ENCODE data around the gene PTGER3. TPM values are rescaled to one million over a fixed set of nuclear protein-coding genes. Genes with fewer than 3 reads are reported as not detected.

PTGER3 gene
- total and polyA plus RNA-seq, 2 experiments from 2014 or later, result 2.6 to 4.4 TPM

GRCh38 chr1:70979881-70980280, 67.7 kb downstream of the PTGER3 start:
- Histone ChIP-seq H3K4me3 (no peak overlapping the region), H3K36me3 (no peaks in the 10 kb centered on the region)
- no peak for TF ChIP-seq CTCF (IDR thresholded peaks at IDR 0.05; ENCODE audit: low read depth, low read length)

GRCh38 chr1:70979313-70979712, 68.3 kb downstream of the PTGER3 start:
- no peak overlapping the region for H3K27ac ChIP-seq
- DNase-seq (ENCODE audit: low read depth in 1 of 2, low spot score in 1 of 2), result no peak
- H3K4me3 ChIP-seq, result no peak overlapping the region
- H3K4me1 ChIP-seq (ENCODE audit: low read depth), result no peaks in the 10 kb centered on the region
- TF ChIP-seq CTCF (IDR thresholded peaks at IDR 0.05; ENCODE audit: low read depth, low read length), result no peak
- peaks cover 5% of the 10 kb centered on the region for H3K27me3 ChIP-seq
- H3K9me3 ChIP-seq (ENCODE audit: low read depth), result no peaks in the 10 kb centered on the region
- H3K36me3 ChIP-seq, result no peaks in the 10 kb centered on the region

More at GRCh38 chr1:70979881-70980280, 67.7 kb downstream of the PTGER3 start:
- no peaks in the 10 kb centered on the region for H3K9me3 ChIP-seq (ENCODE audit: low read depth)
- H3K27ac ChIP-seq, result no peak overlapping the region
- no peaks in the 10 kb centered on the region for H3K4me1 ChIP-seq (ENCODE audit: low read depth)
- H3K27me3 ChIP-seq, result peaks cover 5% of the 10 kb centered on the region
- no peak for DNase-seq (ENCODE audit: low read depth in 1 of 2, low spot score in 1 of 2)

GRCh38 chr1:70978623-70979022, 69.0 kb downstream of the PTGER3 start:
- no peak for TF ChIP-seq CTCF (IDR thresholded peaks at IDR 0.05; ENCODE audit: low read depth, low read length)
- Histone ChIP-seq H3K9me3 (ENCODE audit: low read depth) (no peaks in the 10 kb centered on the region), H3K4me1 (ENCODE audit: low read depth) (no peaks in the 10 kb centered on the region), H3K4me3 (no peak overlapping the region), H3K27ac (no peak overlapping the region), H3K27me3 (peaks cover 5% of the 10 kb centered on the region), H3K36me3 (no peaks in the 10 kb centered on the region)
- DNase-seq (ENCODE audit: low read depth in 1 of 2, low spot score in 1 of 2), result no peak

GRCh38 chr1:70977575-70977974, 70.0 kb downstream of the PTGER3 start:
- TF ChIP-seq CTCF (IDR thresholded peaks at IDR 0.05; ENCODE audit: low read depth, low read length), result no peak
- no peak for DNase-seq (ENCODE audit: low read depth in 1 of 2, low spot score in 1 of 2)

GRCh38 chr1:70977041-70977440, 70.6 kb downstream of the PTGER3 start:
- peaks cover 5% of the 10 kb centered on the region for H3K27me3 ChIP-seq
- H3K4me3 ChIP-seq, result no peak overlapping the region
- H3K27ac ChIP-seq, result no peak overlapping the region
- DNase-seq (ENCODE audit: low read depth in 1 of 2, low spot score in 1 of 2), result no peak
- H3K36me3 ChIP-seq, result no peaks in the 10 kb centered on the region
- no peak for TF ChIP-seq CTCF (IDR thresholded peaks at IDR 0.05; ENCODE audit: low read depth, low read length)
- H3K9me3 ChIP-seq (ENCODE audit: low read depth), result no peaks in the 10 kb centered on the region
- H3K4me1 ChIP-seq (ENCODE audit: low read depth), result no peaks in the 10 kb centered on the region

More at GRCh38 chr1:70977575-70977974, 70.0 kb downstream of the PTGER3 start:
- H3K27me3 ChIP-seq, result peaks cover 5% of the 10 kb centered on the region
- no peaks in the 10 kb centered on the region for H3K36me3 ChIP-seq
- H3K4me1 ChIP-seq (ENCODE audit: low read depth), result no peaks in the 10 kb centered on the region
- H3K27ac ChIP-seq, result no peak overlapping the region
- no peak overlapping the region for H3K4me3 ChIP-seq
- no peaks in the 10 kb centered on the region for H3K9me3 ChIP-seq (ENCODE audit: low read depth)

GRCh38 chr1:70973754-70974153, 73.9 kb downstream of the PTGER3 start:
- H3K9me3 ChIP-seq (ENCODE audit: low read depth), result no peaks in the 10 kb centered on the region
- H3K27me3 ChIP-seq, result peaks cover 5% of the 10 kb centered on the region
- H3K36me3 ChIP-seq, result no peaks in the 10 kb centered on the region
- TF ChIP-seq CTCF (IDR thresholded peaks at IDR 0.05; ENCODE audit: low read depth, low read length), result no peak
- no peaks in the 10 kb centered on the region for H3K4me1 ChIP-seq (ENCODE audit: low read depth)
- H3K4me3 ChIP-seq, result no peak overlapping the region
- no peak overlapping the region for H3K27ac ChIP-seq
- DNase-seq (ENCODE audit: low read depth in 1 of 2, low spot score in 1 of 2), result no peak

Measured in cardiac muscle cell (in vitro differentiated cells and primary cell).